SK-N-SH (cell line): ENCODE data around the gene CTNNA3. TPM values are rescaled to one million over a fixed set of nuclear protein-coding genes. Genes with fewer than 3 reads are reported as not detected.

ENCODE experiments used
- CTCF ChIA-PET: fragments of 300-600, 350-600 bp; formaldehyde crosslinking; extraction: SDS; loops from one replicate; lab custom pipeline; 2021; lab: Yijun Ruan, JAX
- POLR2A ChIA-PET: fragments of 350-600 bp; sonication (Branson Sonifier 250); formaldehyde crosslinking; extraction: SDS; loops from one replicate; lab custom pipeline; 2020; ENCODE audit warnings: antibody characterized with exemption, inconsistent platforms; lab: Yijun Ruan, JAX
- DNase-seq: peaks from one replicate; pipeline ENCODE4 v3.0.0; 2012
- H2AFZ ChIP-seq: fragments of 200-600 bp; sonication (generic); 2 replicates; pipeline ENCODE4 v1.8.1; 2016; ENCODE audit warnings: antibody characterized with exemption, mild to moderate bottlenecking, low read depth
- H3F3A ChIP-seq: fragments of 200-600 bp; sonication (generic); replicated peaks from 2 replicates; pipeline ENCODE3; 2016; ENCODE audit warnings: antibody characterized with exemption, mild to moderate bottlenecking; ENCODE audit not compliant: insufficient read depth
- H3K27ac ChIP-seq, 2 experiments: fragments of 200-500 bp in 1 of 2; fragments of 200-600 bp in 1 of 2; sonication (Bioruptor generic) in 1 of 2; sonication (generic), shearing (Covaris generic) in 1 of 2; 2 replicates each; pipeline versions ENCODE4 v1.5.1 to v1.6.1; 2014 to 2016; ENCODE audit warnings: low read depth in 2 of 2, inconsistent platforms in 1 of 2, low read length in 1 of 2, mild to moderate bottlenecking in 1 of 2, mixed read lengths in 1 of 2
- H3K27me3 ChIP-seq: fragments of 200-600 bp; sonication (generic), shearing (Covaris generic); 2 replicates; pipeline ENCODE4 v1.6.1; 2016; ENCODE audit warnings: mixed run types; ENCODE audit not compliant: insufficient read depth
- H3K36me3 ChIP-seq, 2 experiments: fragments of 200-500 bp in 1 of 2; fragments of 200-600 bp in 1 of 2; sonication (Bioruptor generic) in 1 of 2; sonication (generic) in 1 of 2; replicated peaks in 1 of 2; 2 replicates each; pipeline versions ENCODE3 to v1.5.1; 2014 to 2016; ENCODE audit warnings: low read length in 1 of 2, mild to moderate bottlenecking in 1 of 2; ENCODE audit not compliant: insufficient read depth in 2 of 2, control insufficient read depth in 1 of 2
- H3K4me1 ChIP-seq, 2 experiments: fragments of 200-500 bp in 1 of 2; fragments of 200-600 bp in 1 of 2; sonication (Bioruptor generic) in 1 of 2; sonication (generic), shearing (Covaris generic) in 1 of 2; 2 replicates each; pipeline versions ENCODE4 v1.5.1 to v1.6.1; 2014 to 2016; ENCODE audit warnings: low read depth in 1 of 2, low read length in 1 of 2, mixed run types in 1 of 2; ENCODE audit not compliant: insufficient read depth in 2 of 2, control insufficient read depth in 1 of 2
- H3K4me2 ChIP-seq: fragments of 200-600 bp; sonication (generic), shearing (Covaris generic); 2 replicates; pipeline ENCODE4 v1.6.1; 2017; ENCODE audit warnings: mixed run types
- H3K4me3 ChIP-seq, 2 experiments: fragments of 200-500 bp in 1 of 2; fragments of 200-600 bp in 1 of 2; sonication (Bioruptor generic) in 1 of 2; sonication (generic), shearing (Covaris generic) in 1 of 2; 2 replicates each; pipeline versions ENCODE4 v1.5.1 to v1.8.1; 2014 to 2016; ENCODE audit warnings: low read depth in 2 of 2, inconsistent platforms in 1 of 2, low read length in 1 of 2, mild to moderate bottlenecking in 1 of 2, mixed read lengths in 1 of 2, moderate library complexity in 1 of 2
- H3K79me2 ChIP-seq: fragments of 200-600 bp; sonication (generic); 2 replicates; pipeline ENCODE4 v1.8.1; 2017; ENCODE audit warnings: mild to moderate bottlenecking; ENCODE audit not compliant: insufficient read depth
- H3K9ac ChIP-seq: fragments of 200-600 bp; sonication (generic); 2 replicates; pipeline ENCODE4 v1.6.1; 2017; ENCODE audit warnings: mixed run types
- H3K9me2 ChIP-seq: fragments of 200-600 bp; sonication (generic); 2 replicates; pipeline ENCODE4 v1.6.1; 2017; ENCODE audit warnings: mixed run types
- H3K9me3 ChIP-seq: fragments of 200-600 bp; sonication (generic); 2 replicates; pipeline ENCODE4 v1.6.1; 2017; ENCODE audit warnings: mixed run types, mild to moderate bottlenecking, moderate library complexity
- H4K20me1 ChIP-seq: fragments of 200-600 bp; sonication (generic); 2 replicates; pipeline ENCODE4 v1.6.1; 2017; ENCODE audit warnings: mild to moderate bottlenecking, mixed run types; ENCODE audit not compliant: insufficient read depth
- CHD2 ChIP-seq: fragments of 150-350 bp; IDR thresholded peaks from 2 replicates; pipeline ENCODE4 v1.6.1; 2018; ENCODE audit warnings: low read length; ENCODE audit not compliant: partially characterized antibody
- CTCF ChIP-seq: fragments of 200-600 bp; sonication (generic); IDR thresholded peaks from 2 replicates; pipeline ENCODE4 v1.6.1; 2017; ENCODE audit warnings: antibody characterized with exemption, mild to moderate bottlenecking, moderate library complexity
- EP300 ChIP-seq, 2 experiments: IDR thresholded peaks; 2 replicates each; pipeline versions ENCODE4 v1.4.0 to v1.6.1; 2012; ENCODE audit warnings: borderline replicate concordance in 1 of 2, low read depth in 1 of 2, low read length in 1 of 2
- GATA2 ChIP-seq: sonication (generic); formaldehyde crosslinking; IDR thresholded peaks from 2 replicates; pipeline ENCODE4 v1.5.0; 2020; ENCODE audit warnings: mild to moderate bottlenecking, missing genetic modification reagents
- MEF2A ChIP-seq: IDR thresholded peaks from 2 replicates; pipeline ENCODE4 v1.4.0; 2012; ENCODE audit warnings: low read depth, borderline replicate concordance
- MXI1 ChIP-seq: IDR thresholded peaks from 2 replicates; pipeline ENCODE4 v1.6.1; 2012; ENCODE audit warnings: mild to moderate bottlenecking, low read depth, low read length, improper control_type of control experiment
- NRF1 ChIP-seq: IDR thresholded peaks from 2 replicates; pipeline ENCODE4 v1.6.1; 2012; ENCODE audit warnings: low read depth, mild to moderate bottlenecking, low read length
- RCOR1 ChIP-seq: fragments of 150-350 bp; IDR thresholded peaks from 2 replicates; pipeline ENCODE4 v1.6.1; 2017; ENCODE audit warnings: antibody characterized with exemption, low read length
- REST ChIP-seq: IDR thresholded peaks from 2 replicates; pipeline ENCODE4 v1.6.1; 2012; ENCODE audit warnings: mild to moderate bottlenecking, low read depth, low read length, moderate library complexity
- RXRA ChIP-seq: IDR thresholded peaks from 2 replicates; pipeline ENCODE4 v1.4.0; 2012; ENCODE audit warnings: low read depth, mild to moderate bottlenecking, borderline replicate concordance
- SMC3 ChIP-seq: IDR thresholded peaks from 2 replicates; pipeline ENCODE4 v1.6.1; 2012; ENCODE audit warnings: low read depth, low read length, improper control_type of control experiment
- TAF1 ChIP-seq: IDR thresholded peaks from 2 replicates; pipeline ENCODE4 v1.6.1; 2012; ENCODE audit warnings: low read depth, mild to moderate bottlenecking, low read length, moderate library complexity, borderline replicate concordance
- WGBS: methylation state at CpG from one replicate; pipeline ENCODE4 v1.1.6; 2017; ENCODE audit warnings: low lambda C conversion rate; 5-methylcytosine and 5-hydroxymethylcytosine counted together
- polyA plus RNA-seq, 3 experiments: library from polyadenylated mRNA; depleted of rRNA; stranded (reverse); fragments of >200 nt; gene quantifications; 2 replicates each; pipeline ENCODE4 v1.2.3, GENCODE V29; 2012

CTNNA3 gene
- polyA plus RNA-seq, 1 of the 3 experiments (the other 2 are of a cell fraction): not detected

- H3K27ac ChIP-seq: no peak overlapping the region
- H3K9me3 ChIP-seq: no peaks in the 10 kb centered on the region
- H3K9ac ChIP-seq: no peak overlapping the region
- H3K9me2 ChIP-seq: no peaks in the 10 kb centered on the region
- H4K20me1 ChIP-seq: no peaks in the 10 kb centered on the region
- H3K79me2 ChIP-seq: no peaks in the 10 kb centered on the region
- H3K4me3 ChIP-seq: no peak overlapping the region
- TF ChIP-seq SMC3: no peak
- TF ChIP-seq EP300 (IDR thresholded peaks at IDR 0.05; ENCODE audit: borderline replicate concordance in 1 of 2, low read depth in 1 of 2, low read length in 1 of 2): no peak
- TF ChIP-seq MXI1: no peak
- no peak for TF ChIP-seq CHD2
- TF ChIP-seq TAF1: no peak
- TF ChIP-seq MEF2A: no peak
- no peak for TF ChIP-seq CTCF
- no peak for TF ChIP-seq GATA2 (CRISPR knock-in tag)
- TF ChIP-seq REST: no peak
- TF ChIP-seq RCOR1: no peak
- H3K4me1 ChIP-seq: no peaks in the 10 kb centered on the region
- H3F3A ChIP-seq: no peaks in the 10 kb centered on the region
- H3K36me3 ChIP-seq: no peaks in the 10 kb centered on the region
- DNase-seq: no peak
- H3K27me3 ChIP-seq: peaks cover 8% of the 10 kb centered on the region; the same call in 1 of the 2 replicates
- H3K4me2 ChIP-seq: no peak overlapping the region
- POLR2A ChIA-PET: no interaction called here
- H2AFZ ChIP-seq: 0 out of 2 replicates have a peak overlapping the region, but pooled peaks have one; percentile 44
- CTCF ChIA-PET: no interaction called here
These were observed 876.3 kb downstream of the CTNNA3 start for GRCh38 chr10:66819691-66820090.

GRCh38 chr10:66813122-66813521 is 882.9 kb downstream of the CTNNA3 start:
- Histone ChIP-seq H3K4me2 (no peak overlapping the region), H3F3A (no peaks in the 10 kb centered on the region), H3K4me3 (no peak overlapping the region), H3K9me3 (no peaks in the 10 kb centered on the region), H3K9me2 (no peaks in the 10 kb centered on the region), H3K79me2 (no peaks in the 10 kb centered on the region), H2AFZ (no peak overlapping the region), H3K9ac (no peak overlapping the region), H3K36me3 (no peaks in the 10 kb centered on the region), H3K27ac (no peak overlapping the region), H3K4me1 (no peaks in the 10 kb centered on the region), H4K20me1 (no peaks in the 10 kb centered on the region), H3K27me3 (peaks cover 31% of the 10 kb centered on the region; the same call in 1 of the 2 replicates)
- POLR2A ChIA-PET: no interaction called here
- 3% methylated on average over 2 of the region's 2 CpGs for WGBS
- TF ChIP-seq REST (no peak), RXRA (no peak), SMC3 (no peak), NRF1 (no peak)
- DNase-seq: no peak
- CTCF ChIA-PET: no interaction called here
